Memory B cell (primary cell): ENCODE results near the gene IFNAR1.

ENCODE experiments used
- ATAC-seq: fragments of 150-1000 bp; cut with Tn5 transposase; 2 replicates; pipeline ENCODE4 v1.10.0; 2021; ENCODE audit warnings: low read depth, mild to moderate bottlenecking, moderate library complexity
- DNase-seq, 2 donors: peaks; one replicate each; pipeline ENCODE4 v3.0.0; 2022; ENCODE audit warnings: low spot score in 2 of 2
- H3K27ac Mint-ChIP-seq: one replicate; pipeline ENCODE4 v1.8.0; 2022; ENCODE audit warnings: mild to moderate bottlenecking, moderate library complexity, mixed read lengths
- H3K27me3 Mint-ChIP-seq: one replicate; pipeline ENCODE4 v1.8.0; 2022; ENCODE audit warnings: mixed read lengths
- H3K36me3 Mint-ChIP-seq: one replicate; pipeline ENCODE4 v1.8.0; 2022; ENCODE audit warnings: mild to moderate bottlenecking, mixed read lengths
- H3K4me1 Mint-ChIP-seq: one replicate; pipeline ENCODE4 v1.8.0; 2022; ENCODE audit warnings: mixed read lengths
- H3K4me3 Mint-ChIP-seq: one replicate; pipeline ENCODE4 v1.8.0; 2022; ENCODE audit warnings: mild to moderate bottlenecking, moderate library complexity, mixed read lengths
- H3K9me3 Mint-ChIP-seq: one replicate; pipeline ENCODE4 v1.8.0; 2022; ENCODE audit warnings: mixed read lengths

The IFNAR1 gene

GRCh38 chr21:33324291-33325221 is at the start of gene IFNAR1:
Gene IFNAR1 (plus strand): TSS chr21:33324970. CDS start chr21:33325056, 86 bp downstream.
- Mint-ChIP-seq H3K9me3 (no peaks in the 10 kb centered on the region), H3K4me1 (peaks cover 16% of the 10 kb centered on the region), H3K36me3 (peaks cover 7% of the 10 kb centered on the region), H3K4me3 (no peak within 1 kb of the TSS), H3K27ac (no peak within 1 kb of the TSS), H3K27me3 (no peaks in the 10 kb centered on the region)
- DNase-seq = peak; percentile 95 to 98
- peak; percentile 79 for ATAC-seq

- H3K27me3 Mint-ChIP-seq = no peaks in the 10 kb centered on the region
- H3K9me3 Mint-ChIP-seq = peaks cover 1% of the 10 kb centered on the region
- DNase-seq (no peak), ATAC-seq (no peak)
- no peak overlapping the region for H3K27ac Mint-ChIP-seq
- H3K4me3 Mint-ChIP-seq = no peak overlapping the region
- peaks cover 5% of the 10 kb centered on the region for H3K4me1 Mint-ChIP-seq
- peaks cover 37% of the 10 kb centered on the region for H3K36me3 Mint-ChIP-seq
Observed at GRCh38 chr21:33278721-33279120, 46.0 kb upstream of the IFNAR1 start.

GRCh38 chr21:33279330-33279820 is 45.4 kb upstream of the IFNAR1 start:
- DNase-seq = no peak
- H3K4me3 Mint-ChIP-seq = no peak overlapping the region
- no peak for ATAC-seq
- H3K36me3 Mint-ChIP-seq = peaks cover 37% of the 10 kb centered on the region
- no peak overlapping the region for H3K27ac Mint-ChIP-seq
- H3K4me1 Mint-ChIP-seq = peaks cover 3% of the 10 kb centered on the region
- H3K27me3 Mint-ChIP-seq = no peaks in the 10 kb centered on the region
- peaks cover 1% of the 10 kb centered on the region for H3K9me3 Mint-ChIP-seq

GRCh38 chr21:33281096-33281652 is 43.6 kb upstream of the IFNAR1 start:
- DNase-seq (no peak), ATAC-seq (no peak)
- Mint-ChIP-seq H3K4me3 (no peak overlapping the region), H3K4me1 (peaks cover 3% of the 10 kb centered on the region), H3K36me3 (peaks cover 41% of the 10 kb centered on the region), H3K27ac (no peak overlapping the region), H3K9me3 (peaks cover 1% of the 10 kb centered on the region), H3K27me3 (no peaks in the 10 kb centered on the region)

GRCh38 chr21:33283203-33283602 is 41.6 kb upstream of the IFNAR1 start:
- ATAC-seq (no peak), DNase-seq (no peak)
- peaks cover 37% of the 10 kb centered on the region for H3K36me3 Mint-ChIP-seq
- peaks cover 1% of the 10 kb centered on the region for H3K9me3 Mint-ChIP-seq
- no peaks in the 10 kb centered on the region for H3K4me1 Mint-ChIP-seq
- H3K4me3 Mint-ChIP-seq = no peak overlapping the region
- H3K27me3 Mint-ChIP-seq = no peaks in the 10 kb centered on the region
- H3K27ac Mint-ChIP-seq = no peak overlapping the region

- H3K4me1 Mint-ChIP-seq = peaks cover 3% of the 10 kb centered on the region
- H3K27ac Mint-ChIP-seq = peak overlapping the region; percentile 14
- H3K27me3 Mint-ChIP-seq = no peaks in the 10 kb centered on the region
- no peak overlapping the region for H3K4me3 Mint-ChIP-seq
- DNase-seq = no peak
- no peak for ATAC-seq
- H3K36me3 Mint-ChIP-seq = peaks cover 33% of the 10 kb centered on the region
- no peaks in the 10 kb centered on the region for H3K9me3 Mint-ChIP-seq
Observed at GRCh38 chr21:33286076-33286475, 38.7 kb upstream of the IFNAR1 start.

GRCh38 chr21:33286600-33287456 is 37.9 kb upstream of the IFNAR1 start:
- peaks cover 3% of the 10 kb centered on the region for H3K4me1 Mint-ChIP-seq
- ATAC-seq (no peak), DNase-seq (no peak)
- H3K27ac Mint-ChIP-seq = peak overlapping the region; percentile 14
- peaks cover 37% of the 10 kb centered on the region for H3K36me3 Mint-ChIP-seq
- H3K4me3 Mint-ChIP-seq = no peak overlapping the region
- H3K9me3 Mint-ChIP-seq = no peaks in the 10 kb centered on the region
- no peaks in the 10 kb centered on the region for H3K27me3 Mint-ChIP-seq

- DNase-seq (no peak), ATAC-seq (no peak)
- Mint-ChIP-seq H3K36me3 (peaks cover 44% of the 10 kb centered on the region), H3K27ac (no peak overlapping the region), H3K9me3 (no peaks in the 10 kb centered on the region), H3K4me3 (no peak overlapping the region), H3K27me3 (no peaks in the 10 kb centered on the region), H3K4me1 (peaks cover 3% of the 10 kb centered on the region)
Observed at GRCh38 chr21:33289199-33289819, 35.5 kb upstream of the IFNAR1 start.

GRCh38 chr21:33290441-33290840 is 34.3 kb upstream of the IFNAR1 start:
- Mint-ChIP-seq H3K4me1 (peaks cover 7% of the 10 kb centered on the region), H3K9me3 (no peaks in the 10 kb centered on the region), H3K4me3 (no peak overlapping the region), H3K27me3 (no peaks in the 10 kb centered on the region), H3K27ac (no peak overlapping the region), H3K36me3 (peaks cover 48% of the 10 kb centered on the region)
- ATAC-seq (no peak), DNase-seq (no peak)

GRCh38 chr21:33291686-33292085 is 33.1 kb upstream of the IFNAR1 start:
- no peaks in the 10 kb centered on the region for H3K27me3 Mint-ChIP-seq
- no peak for ATAC-seq
- H3K36me3 Mint-ChIP-seq = peaks cover 44% of the 10 kb centered on the region
- peaks cover 14% of the 10 kb centered on the region for H3K4me1 Mint-ChIP-seq
- H3K27ac Mint-ChIP-seq = peak overlapping the region; percentile 78
- H3K4me3 Mint-ChIP-seq = no peak overlapping the region
- DNase-seq = no peak
- H3K9me3 Mint-ChIP-seq = no peaks in the 10 kb centered on the region

- DNase-seq (no peak), ATAC-seq (no peak)
- H3K4me3 Mint-ChIP-seq = no peak overlapping the region
- H3K4me1 Mint-ChIP-seq = peaks cover 16% of the 10 kb centered on the region
- H3K27ac Mint-ChIP-seq = no peak overlapping the region
- peaks cover 49% of the 10 kb centered on the region for H3K36me3 Mint-ChIP-seq
- no peaks in the 10 kb centered on the region for H3K27me3 Mint-ChIP-seq
- H3K9me3 Mint-ChIP-seq = no peaks in the 10 kb centered on the region
Observed at GRCh38 chr21:33292724-33293123, 32.0 kb upstream of the IFNAR1 start.

GRCh38 chr21:33293136-33293535 is 31.6 kb upstream of the IFNAR1 start:
- Mint-ChIP-seq H3K4me3 (no peak overlapping the region), H3K4me1 (peaks cover 16% of the 10 kb centered on the region), H3K36me3 (peaks cover 47% of the 10 kb centered on the region), H3K27ac (peak overlapping the region; percentile 88), H3K9me3 (no peaks in the 10 kb centered on the region), H3K27me3 (no peaks in the 10 kb centered on the region)
- DNase-seq = no peak
- no peak for ATAC-seq

- Mint-ChIP-seq H3K4me1 (peaks cover 16% of the 10 kb centered on the region), H3K27me3 (no peaks in the 10 kb centered on the region), H3K4me3 (no peak overlapping the region), H3K36me3 (peaks cover 43% of the 10 kb centered on the region), H3K27ac (peak overlapping the region; percentile 88), H3K9me3 (no peaks in the 10 kb centered on the region)
- ATAC-seq (no peak), DNase-seq (no peak)
Observed at GRCh38 chr21:33293811-33294216, 31.0 kb upstream of the IFNAR1 start.
